Measurements from ENCODE around the gene BTBD16. TPM values are rescaled to one million over a fixed set of nuclear protein-coding genes. Genes with fewer than 3 reads are reported as not detected.

The BTBD16 gene
- total and polyA plus RNA-seq, 2 experiments from 2014 or later, result 0.09 to 0.16 TPM

DNA sequence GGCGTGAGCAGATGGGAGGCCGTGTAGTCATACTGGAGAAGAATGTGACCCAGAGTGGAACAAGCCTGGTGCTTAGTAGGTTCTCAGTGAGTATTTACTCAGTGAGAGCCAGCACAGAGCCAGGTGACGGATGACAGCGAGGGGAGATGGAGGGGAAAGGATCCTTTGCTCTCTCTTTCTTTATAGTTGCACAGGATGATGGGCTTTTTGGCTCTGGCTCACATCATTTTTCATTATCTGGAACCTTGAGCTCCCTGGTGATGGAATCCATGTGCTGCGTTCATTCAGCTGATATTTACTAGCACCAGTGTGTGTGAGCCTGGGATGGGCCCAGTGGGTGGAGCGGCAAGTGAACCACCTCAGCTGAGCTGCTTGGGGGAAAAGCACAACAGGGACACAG lies 17.2 kb downstream of the BTBD16 start:
- Histone ChIP-seq H3K36me3 (no peaks in the 10 kb centered on the region), H3K9me3 (ENCODE audit: low read depth) (no peaks in the 10 kb centered on the region), H3K4me1 (ENCODE audit: low read depth) (no peaks in the 10 kb centered on the region), H3K27me3 (no peaks in the 10 kb centered on the region), H3K27ac (no peak overlapping the region), H3K4me3 (no peak overlapping the region)
- TF ChIP-seq, protein P1, sequence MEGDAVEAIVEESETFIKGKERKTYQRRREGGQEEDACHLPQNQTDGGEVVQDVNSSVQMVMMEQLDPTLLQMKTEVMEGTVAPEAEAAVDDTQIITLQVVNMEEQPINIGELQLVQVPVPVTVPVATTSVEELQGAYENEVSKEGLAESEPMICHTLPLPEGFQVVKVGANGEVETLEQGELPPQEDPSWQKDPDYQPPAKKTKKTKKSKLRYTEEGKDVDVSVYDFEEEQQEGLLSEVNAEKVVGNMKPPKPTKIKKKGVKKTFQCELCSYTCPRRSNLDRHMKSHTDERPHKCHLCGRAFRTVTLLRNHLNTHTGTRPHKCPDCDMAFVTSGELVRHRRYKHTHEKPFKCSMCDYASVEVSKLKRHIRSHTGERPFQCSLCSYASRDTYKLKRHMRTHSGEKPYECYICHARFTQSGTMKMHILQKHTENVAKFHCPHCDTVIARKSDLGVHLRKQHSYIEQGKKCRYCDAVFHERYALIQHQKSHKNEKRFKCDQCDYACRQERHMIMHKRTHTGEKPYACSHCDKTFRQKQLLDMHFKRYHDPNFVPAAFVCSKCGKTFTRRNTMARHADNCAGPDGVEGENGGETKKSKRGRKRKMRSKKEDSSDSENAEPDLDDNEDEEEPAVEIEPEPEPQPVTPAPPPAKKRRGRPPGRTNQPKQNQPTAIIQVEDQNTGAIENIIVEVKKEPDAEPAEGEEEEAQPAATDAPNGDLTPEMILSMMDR (IDR thresholded peaks at IDR 0.05; ENCODE audit: low read depth, low read length), result no peak
- no peak for DNase-seq (ENCODE audit: low read depth in 1 of 2, low spot score in 1 of 2)

DNA sequence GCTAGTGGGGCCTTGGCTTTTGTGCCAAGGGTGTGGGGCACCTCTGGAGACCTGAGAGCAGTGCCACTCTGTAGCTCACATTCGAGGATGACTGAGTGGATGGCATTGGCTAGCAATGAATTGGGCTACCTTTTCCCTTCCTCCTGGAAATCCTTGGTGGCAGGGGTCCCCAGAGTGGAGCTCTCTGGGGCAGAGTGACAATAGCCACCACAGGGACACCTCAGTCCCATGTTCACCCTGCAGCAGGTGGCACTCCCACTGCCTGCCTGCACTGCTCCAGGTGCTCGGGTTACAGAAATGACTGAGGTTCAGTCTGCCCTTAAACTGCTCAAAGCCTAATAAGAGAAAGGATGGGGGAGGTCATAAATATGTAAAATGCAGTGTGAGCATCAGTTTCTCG lies 17.8 kb downstream of the BTBD16 start:
- no peak for DNase-seq (ENCODE audit: low read depth in 1 of 2, low spot score in 1 of 2)
- no peak overlapping the region for H3K27ac ChIP-seq
- no peaks in the 10 kb centered on the region for H3K36me3 ChIP-seq
- TF ChIP-seq, protein P1 (IDR thresholded peaks at IDR 0.05; ENCODE audit: low read depth, low read length), result no peak
- no peaks in the 10 kb centered on the region for H3K27me3 ChIP-seq
- no peaks in the 10 kb centered on the region for H3K4me1 ChIP-seq (ENCODE audit: low read depth)
- no peaks in the 10 kb centered on the region for H3K9me3 ChIP-seq (ENCODE audit: low read depth)
- no peak overlapping the region for H3K4me3 ChIP-seq

DNA sequence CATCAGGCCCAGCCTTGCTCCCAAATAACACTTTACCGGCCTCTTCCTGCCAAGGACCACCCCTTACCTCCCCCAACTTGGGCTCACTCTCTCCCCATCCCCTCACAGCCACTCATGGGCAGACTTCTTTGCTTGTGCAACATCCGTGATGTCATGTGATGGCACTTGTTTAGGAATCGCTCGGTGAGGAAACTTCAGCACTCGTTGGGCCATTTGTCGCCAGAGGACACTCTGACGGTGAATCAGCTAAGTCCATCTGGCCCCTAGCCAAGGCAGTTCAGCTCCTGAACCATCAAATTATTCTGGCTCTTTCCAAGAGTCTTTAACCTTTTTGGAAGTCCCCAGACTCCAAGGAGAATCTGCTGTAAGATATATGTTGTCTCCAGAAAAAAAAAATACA lies 19.2 kb downstream of the BTBD16 start:
- H3K9me3 ChIP-seq (ENCODE audit: low read depth), result no peaks in the 10 kb centered on the region
- H3K4me3 ChIP-seq, result no peak overlapping the region
- no peak overlapping the region for H3K27ac ChIP-seq
- no peaks in the 10 kb centered on the region for H3K27me3 ChIP-seq
- no peak for DNase-seq (ENCODE audit: low read depth in 1 of 2, low spot score in 1 of 2)
- no peaks in the 10 kb centered on the region for H3K4me1 ChIP-seq (ENCODE audit: low read depth)
- no peaks in the 10 kb centered on the region for H3K36me3 ChIP-seq
- TF ChIP-seq, protein P1 (IDR thresholded peaks at IDR 0.05; ENCODE audit: low read depth, low read length), result no peak

DNA sequence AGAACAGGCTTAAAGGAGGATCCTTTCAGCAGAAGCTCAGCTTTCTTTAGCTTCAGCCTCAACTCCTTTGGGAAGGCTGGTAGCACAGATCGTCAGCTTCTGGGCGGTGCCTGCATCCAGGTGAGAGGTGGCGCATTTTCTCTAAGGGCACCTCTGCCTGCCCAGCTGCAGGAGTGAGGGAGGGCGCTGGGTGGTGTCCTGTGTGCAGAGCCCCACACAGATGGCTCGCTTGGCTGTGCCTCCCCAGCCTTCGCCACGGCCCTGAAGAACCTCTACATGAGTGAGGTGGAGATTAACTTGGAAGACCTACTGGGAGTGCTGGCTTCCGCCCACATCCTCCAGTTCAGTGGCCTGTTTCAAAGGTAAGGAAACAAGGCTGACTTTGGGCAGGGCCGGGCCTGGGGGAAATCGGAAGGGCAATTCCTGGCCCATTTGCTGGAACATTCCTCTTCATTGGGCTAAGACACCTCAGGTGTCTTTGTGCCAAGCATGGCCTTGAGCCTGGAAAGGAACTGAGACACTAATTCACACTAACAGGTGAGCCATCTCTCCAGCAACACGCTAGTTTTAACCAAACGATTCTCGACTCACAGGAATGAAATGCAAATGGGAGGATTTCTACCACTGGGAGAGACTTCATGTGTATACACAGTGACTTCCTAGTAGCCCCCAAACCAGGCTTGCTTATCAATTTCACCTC lies 19.9 kb downstream of the BTBD16 start:
- Histone ChIP-seq H3K36me3 (no peaks in the 10 kb centered on the region), H3K4me3 (no peak overlapping the region), H3K27me3 (no peaks in the 10 kb centered on the region), H3K27ac (no peak overlapping the region), H3K9me3 (ENCODE audit: low read depth) (no peaks in the 10 kb centered on the region), H3K4me1 (ENCODE audit: low read depth) (no peaks in the 10 kb centered on the region)
- TF ChIP-seq, protein P1 (IDR thresholded peaks at IDR 0.05; ENCODE audit: low read depth, low read length), result no peak
- no peak for DNase-seq (ENCODE audit: low read depth in 1 of 2, low spot score in 1 of 2)

DNA sequence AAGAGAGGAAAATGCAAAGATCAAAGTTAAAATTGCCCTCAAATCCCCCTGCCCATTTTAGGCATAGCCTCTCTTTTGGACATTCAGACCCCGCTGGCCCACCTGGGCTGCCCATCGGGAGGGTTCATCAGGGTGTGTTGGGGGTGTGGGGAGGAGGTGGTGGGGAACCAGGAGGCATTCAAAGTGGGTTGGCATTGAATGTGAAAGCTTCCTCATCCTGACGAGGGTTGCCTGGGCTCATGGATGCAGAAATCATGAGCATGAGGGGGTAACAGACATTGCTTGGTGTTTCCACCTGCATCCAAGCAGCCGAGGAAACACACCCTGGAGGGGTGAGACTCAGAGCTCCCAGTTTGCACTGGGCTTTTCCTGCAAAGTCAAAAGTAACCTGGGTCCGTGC lies 20.6 kb downstream of the BTBD16 start:
- Histone ChIP-seq H3K36me3 (no peaks in the 10 kb centered on the region), H3K4me3 (no peak overlapping the region), H3K9me3 (ENCODE audit: low read depth) (no peaks in the 10 kb centered on the region), H3K27ac (no peak overlapping the region), H3K27me3 (no peaks in the 10 kb centered on the region), H3K4me1 (ENCODE audit: low read depth) (no peaks in the 10 kb centered on the region)
- TF ChIP-seq, protein P1 (IDR thresholded peaks at IDR 0.05; ENCODE audit: low read depth, low read length), result no peak
- no peak for DNase-seq (ENCODE audit: low read depth in 1 of 2, low spot score in 1 of 2)
